Choroid plexus epithelial cell (primary cell): ENCODE data around the gene PRLR.

Source experiments
- DNase-seq: peaks from one replicate; pipeline ENCODE4 v3.0.0-alpha.2; 2010; ENCODE audit warnings: low read depth
- H3K4me3 ChIP-seq: 2 replicates; pipeline ENCODE4 v1.5.1; 2011; ENCODE audit warnings: low read depth, mild to moderate bottlenecking, control low read depth, low read length, moderate library complexity
- TF ChIP-seq, protein P1 (sequence below): conservative IDR thresholded peaks from 2 replicates; pipeline ENCODE4 v1.5.1; 2011; ENCODE audit warnings: low read depth, mild to moderate bottlenecking, control low read depth, inconsistent platforms, low read length, moderate library complexity

PRLR gene

DNA sequence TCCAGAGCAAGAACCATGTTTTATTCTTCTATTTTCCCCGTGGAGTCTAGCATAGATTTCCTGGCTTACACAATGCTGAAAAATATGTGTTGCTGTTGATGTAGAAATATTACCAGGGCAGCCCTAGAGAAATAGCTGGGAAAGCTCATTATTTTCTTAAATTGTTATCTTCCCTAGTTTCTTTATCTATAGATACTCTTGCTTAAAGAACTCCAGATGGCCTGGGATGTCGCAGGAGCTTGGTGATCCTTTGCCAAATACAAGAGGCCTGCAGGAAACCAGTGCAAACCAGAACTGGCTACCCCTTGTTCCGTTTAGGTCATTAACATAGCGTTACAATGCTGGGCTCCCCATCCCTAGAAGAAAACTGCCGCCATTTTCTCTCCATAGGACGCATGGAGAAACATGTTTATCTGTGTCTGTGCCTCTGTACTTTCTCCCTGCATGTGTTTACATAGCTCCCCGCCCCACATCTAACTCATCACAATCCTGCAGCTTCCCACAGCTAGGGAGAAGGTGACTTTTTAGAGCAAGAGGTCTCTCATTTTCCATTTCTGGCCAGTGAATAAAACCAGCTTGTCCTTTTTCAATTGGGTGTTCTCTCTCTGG, 6.4 kb downstream of the PRLR start:
- TF ChIP-seq, protein P1, sequence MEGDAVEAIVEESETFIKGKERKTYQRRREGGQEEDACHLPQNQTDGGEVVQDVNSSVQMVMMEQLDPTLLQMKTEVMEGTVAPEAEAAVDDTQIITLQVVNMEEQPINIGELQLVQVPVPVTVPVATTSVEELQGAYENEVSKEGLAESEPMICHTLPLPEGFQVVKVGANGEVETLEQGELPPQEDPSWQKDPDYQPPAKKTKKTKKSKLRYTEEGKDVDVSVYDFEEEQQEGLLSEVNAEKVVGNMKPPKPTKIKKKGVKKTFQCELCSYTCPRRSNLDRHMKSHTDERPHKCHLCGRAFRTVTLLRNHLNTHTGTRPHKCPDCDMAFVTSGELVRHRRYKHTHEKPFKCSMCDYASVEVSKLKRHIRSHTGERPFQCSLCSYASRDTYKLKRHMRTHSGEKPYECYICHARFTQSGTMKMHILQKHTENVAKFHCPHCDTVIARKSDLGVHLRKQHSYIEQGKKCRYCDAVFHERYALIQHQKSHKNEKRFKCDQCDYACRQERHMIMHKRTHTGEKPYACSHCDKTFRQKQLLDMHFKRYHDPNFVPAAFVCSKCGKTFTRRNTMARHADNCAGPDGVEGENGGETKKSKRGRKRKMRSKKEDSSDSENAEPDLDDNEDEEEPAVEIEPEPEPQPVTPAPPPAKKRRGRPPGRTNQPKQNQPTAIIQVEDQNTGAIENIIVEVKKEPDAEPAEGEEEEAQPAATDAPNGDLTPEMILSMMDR, result no peak
- DNase-seq, result no peak
- no peak overlapping the region for H3K4me3 ChIP-seq

- H3K4me3 ChIP-seq, result no peak overlapping the region
- TF ChIP-seq, protein P1, result no peak
- no peak for DNase-seq
Measured at GRCh38 chr5:35220967-35221366, 9.3 kb downstream of the PRLR start.

DNA sequence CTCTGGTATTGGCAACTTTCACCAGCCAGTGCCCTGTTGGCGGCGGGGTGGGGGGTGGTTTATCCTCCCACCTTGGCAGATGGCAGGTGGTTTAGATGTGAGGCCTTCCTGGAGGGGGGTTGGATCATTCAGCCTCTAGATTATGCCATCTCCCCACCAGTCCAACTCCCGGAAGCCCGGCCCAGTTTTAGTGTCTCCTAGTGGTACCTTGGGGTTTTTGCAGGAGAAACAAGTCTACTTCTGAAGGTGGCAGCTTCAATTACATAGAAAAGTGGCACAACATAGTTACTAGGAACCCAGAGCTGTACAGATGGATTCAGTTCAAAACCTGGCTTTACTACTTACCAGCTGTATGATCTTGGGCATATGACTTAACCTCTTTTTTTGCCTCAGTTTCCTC, 11.3 kb downstream of the PRLR start:
- no peak for DNase-seq
- TF ChIP-seq, protein P1, result no peak
- no peak overlapping the region for H3K4me3 ChIP-seq

DNA sequence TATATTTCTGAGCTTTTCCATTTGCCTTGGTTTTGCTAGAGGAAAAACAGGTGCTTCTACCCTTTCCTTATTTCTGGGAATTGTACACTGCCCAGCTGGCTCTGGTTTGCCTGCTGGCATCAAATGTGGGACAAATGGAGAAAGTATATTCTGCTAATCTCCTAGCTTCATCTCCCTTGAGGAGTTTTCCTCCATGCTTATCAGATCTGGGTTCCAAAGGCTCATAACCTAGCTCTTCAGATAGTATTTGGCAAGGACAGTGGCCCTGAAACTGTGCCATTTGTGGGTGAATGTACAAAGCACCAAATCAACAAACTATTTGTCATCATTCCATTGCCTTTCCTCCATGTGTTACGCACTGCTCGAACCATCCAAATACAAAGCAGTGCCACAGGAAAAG, 16.2 kb downstream of the PRLR start:
- DNase-seq, result no peak
- H3K4me3 ChIP-seq, result no peak overlapping the region
- TF ChIP-seq, protein P1, result no peak

DNA sequence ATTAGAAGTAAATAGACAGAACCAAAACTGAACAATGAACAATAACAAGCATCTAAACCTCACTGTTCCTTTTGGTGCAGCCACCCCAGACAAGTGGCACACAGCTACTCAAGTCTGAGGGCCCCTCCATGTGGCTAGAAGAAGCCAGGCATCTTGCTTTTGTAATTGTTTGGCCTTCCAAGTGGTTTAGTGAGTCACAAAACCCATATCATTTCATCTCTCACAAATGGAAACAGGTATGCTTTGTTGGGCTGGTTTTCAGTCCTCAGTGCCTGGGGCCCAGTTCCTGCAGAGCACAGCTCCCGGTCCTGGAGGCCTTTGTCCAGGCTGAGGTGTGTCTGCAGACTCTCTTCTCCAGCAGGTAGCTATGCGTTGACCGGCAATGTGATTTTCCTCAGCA, 16.7 kb downstream of the PRLR start:
- H3K4me3 ChIP-seq, result no peak overlapping the region
- TF ChIP-seq, protein P1, result no peak
- no peak for DNase-seq

DNA sequence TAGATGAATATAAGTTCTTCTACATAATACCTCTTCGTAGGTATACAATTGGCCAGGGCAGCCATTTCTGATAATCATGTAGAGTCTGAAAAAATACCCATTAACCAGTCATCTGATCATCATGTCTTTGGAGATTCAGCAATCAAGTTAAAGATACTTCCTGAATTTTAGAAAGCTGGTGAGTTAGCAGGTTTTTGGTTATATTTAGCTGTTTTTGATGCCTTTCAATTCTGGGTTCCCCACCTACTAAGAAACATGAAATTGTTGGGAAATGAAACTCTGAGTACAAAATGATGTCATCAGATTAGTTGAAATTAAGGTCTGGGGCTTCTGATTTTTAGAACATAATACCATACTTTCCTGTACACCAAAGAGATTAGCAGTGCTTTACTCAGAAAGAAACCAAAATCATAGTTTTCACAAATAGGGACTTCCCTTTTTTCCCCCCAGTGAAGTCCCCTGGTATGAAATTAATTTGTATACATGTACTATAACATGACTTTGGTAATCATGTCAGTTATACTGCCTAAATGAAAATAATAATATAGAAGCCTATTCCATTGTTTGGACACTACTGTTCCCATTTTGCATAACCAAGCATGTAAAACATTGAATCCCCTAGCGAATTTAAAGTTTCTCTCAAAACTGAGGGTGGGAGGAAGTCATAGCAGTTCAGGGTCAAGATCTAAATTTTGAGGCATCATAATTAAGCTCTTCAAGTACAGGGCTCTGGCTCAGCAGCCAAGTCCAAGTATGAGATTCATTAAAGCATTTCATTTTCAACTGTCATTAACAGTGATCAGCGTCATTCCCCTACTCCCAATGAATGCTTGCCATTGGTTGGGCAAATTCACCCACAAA, 17.9 kb downstream of the PRLR start:
- no peak for DNase-seq
- H3K4me3 ChIP-seq, result no peak overlapping the region
- TF ChIP-seq, protein P1, result no peak
